Hepatocyte (in vitro differentiated cells): ENCODE measurements around the gene THBS2. TPM values are rescaled to one million over a fixed set of nuclear protein-coding genes. Genes with fewer than 3 reads are reported as not detected.

Experiments used
- DNase-seq: peaks from one replicate; pipeline ENCODE4 v3.0.0-alpha.2; 2016; ENCODE audit warnings: low spot score
- H2AFZ ChIP-seq: fragments of 200-600 bp; sonication (generic); 2 replicates; pipeline ENCODE4 v1.6.0; 2016; ENCODE audit warnings: antibody characterized with exemption, mild to moderate bottlenecking
- H3K27ac ChIP-seq: fragments of 200-600 bp; sonication (generic); 2 replicates; pipeline ENCODE4 v1.5.1; 2016; ENCODE audit warnings: mild to moderate bottlenecking
- H3K27me3 ChIP-seq: fragments of 200-600 bp; sonication (generic); 2 replicates; pipeline ENCODE4 v1.6.1; 2016
- H3K36me3 ChIP-seq: fragments of 200-600 bp; sonication (generic); replicated peaks from 2 replicates; pipeline ENCODE4 v1.5.1; 2016; ENCODE audit warnings: low read depth; ENCODE audit not compliant: insufficient read depth
- H3K4me1 ChIP-seq: fragments of 200-600 bp; sonication (generic); 2 replicates; pipeline ENCODE4 v1.5.1; 2016; ENCODE audit warnings: mild to moderate bottlenecking, moderate library complexity; ENCODE audit not compliant: insufficient read depth
- H3K4me2 ChIP-seq: fragments of 200-600 bp; sonication (generic); 2 replicates; pipeline ENCODE4 v1.6.0; 2016
- H3K4me3 ChIP-seq: fragments of 200-600 bp; sonication (generic); 2 replicates; pipeline ENCODE4 v1.5.1; 2016; ENCODE audit warnings: mild to moderate bottlenecking
- H3K79me2 ChIP-seq: fragments of 200-600 bp; sonication (generic); 2 replicates; pipeline ENCODE4 v1.6.0; 2017; ENCODE audit warnings: mild to moderate bottlenecking
- H3K9me2 ChIP-seq: fragments of 200-600 bp; sonication (generic); replicated peaks from 2 replicates; pipeline ENCODE4 v1.6.0; 2017; ENCODE audit warnings: mild to moderate bottlenecking; ENCODE audit not compliant: insufficient read depth
- H3K9me3 ChIP-seq: fragments of 200-600 bp; sonication (generic); 2 replicates; pipeline ENCODE4 v1.5.1; 2016; ENCODE audit warnings: low read depth, mild to moderate bottlenecking
- H4K20me1 ChIP-seq: fragments of 200-600 bp; sonication (generic); 2 replicates; pipeline ENCODE4 v1.6.0; 2016; ENCODE audit warnings: mild to moderate bottlenecking; ENCODE audit not compliant: insufficient read depth, poor library complexity, severe bottlenecking
- CTCF ChIP-seq: fragments of 200-600 bp; sonication (generic); IDR thresholded peaks from 2 replicates; pipeline ENCODE4 v1.5.1; 2016; ENCODE audit warnings: antibody characterized with exemption, mild to moderate bottlenecking; ENCODE audit not compliant: poor library complexity
- EZH2 ChIP-seq: fragments of 200-600 bp; sonication (generic); IDR thresholded peaks from 2 replicates; pipeline ENCODE4 v1.6.1; 2016; ENCODE audit warnings: antibody characterized with exemption, mild to moderate bottlenecking, borderline replicate concordance
- EZH2phosphoT487 ChIP-seq: fragments of 200-600 bp; sonication (generic); IDR thresholded peaks from one replicate; pipeline ENCODE4 v1.6.1; 2018; ENCODE audit warnings: antibody characterized with exemption, mild to moderate bottlenecking, low read depth, moderate library complexity; ENCODE audit not compliant: unreplicated experiment, severe bottlenecking
- WGBS: methylation state at CpG from one replicate; pipeline ENCODE4 v1.1.6; 2016; ENCODE audit warnings: low lambda C conversion rate; ENCODE audit errors: missing lambda C conversion rate; 5-methylcytosine and 5-hydroxymethylcytosine counted together
- polyA plus RNA-seq: library from polyadenylated mRNA; unstranded; fragments of >200 nt; fragmentation: Nextera tagmentation; extraction: Ambion mirVana; gene quantifications from 2 replicates; pipeline ENCODE4 v1.2.1, GENCODE V29; 2016
- total RNA-seq: library from RNA; depleted of rRNA; stranded (reverse); fragments of >200 nt; gene quantifications from 2 replicates; pipeline ENCODE4 v1.2.3, GENCODE V29; 2014

THBS2 gene
- total and polyA plus RNA-seq, 2 experiments from 2014 or later: 3.9 to 5.5 TPM

GRCh38 chr6:169239181-169239580 lies 14.5 kb downstream of the THBS2 start:
- Histone ChIP-seq H3K79me2 (no peaks in the 10 kb centered on the region), H3K9me3 (no peaks in the 10 kb centered on the region), H3K36me3 (no peaks in the 10 kb centered on the region), H2AFZ (no peak overlapping the region), H3K27me3 (no peaks in the 10 kb centered on the region), H3K4me1 (peaks cover 5% of the 10 kb centered on the region), H3K4me2 (no peak overlapping the region), H3K4me3 (no peak overlapping the region), H3K27ac (no peak overlapping the region), H4K20me1 (no peaks in the 10 kb centered on the region), H3K9me2 (no peaks in the 10 kb centered on the region)
- DNase-seq: no peak
- TF ChIP-seq CTCF (no peak), EZH2phosphoT487 (no peak), EZH2 (no peak)
- 84% methylated on average over 7 of the region's 7 CpGs for WGBS

GRCh38 chr6:169238766-169239165 lies 14.9 kb downstream of the THBS2 start:
- Histone ChIP-seq H3K9me2 (no peaks in the 10 kb centered on the region), H2AFZ (no peak overlapping the region), H3K4me3 (no peak overlapping the region), H3K27ac (no peak overlapping the region), H3K36me3 (no peaks in the 10 kb centered on the region), H3K9me3 (no peaks in the 10 kb centered on the region), H3K79me2 (no peaks in the 10 kb centered on the region), H3K4me2 (no peak overlapping the region), H3K4me1 (peaks cover 5% of the 10 kb centered on the region), H3K27me3 (no peaks in the 10 kb centered on the region), H4K20me1 (no peaks in the 10 kb centered on the region)
- TF ChIP-seq EZH2 (no peak), CTCF (no peak), EZH2phosphoT487 (no peak)
- WGBS: 90% methylated on average over 8 of the region's 8 CpGs
- DNase-seq: no peak

GRCh38 chr6:169237496-169238134 lies 16.0 kb downstream of the THBS2 start:
- no peak for TF ChIP-seq CTCF
- no peak for TF ChIP-seq EZH2
- no peak for TF ChIP-seq EZH2phosphoT487
- no peaks in the 10 kb centered on the region for H3K79me2 ChIP-seq

More at GRCh38 chr6:169237496-169238134, 16.0 kb downstream of the THBS2 start:
- Histone ChIP-seq H4K20me1 (no peaks in the 10 kb centered on the region), H3K9me3 (no peaks in the 10 kb centered on the region), H3K4me1 (no peaks in the 10 kb centered on the region), H3K27ac (no peak overlapping the region), H3K27me3 (no peaks in the 10 kb centered on the region), H2AFZ (no peak overlapping the region), H3K9me2 (no peaks in the 10 kb centered on the region), H3K36me3 (no peaks in the 10 kb centered on the region), H3K4me3 (no peak overlapping the region), H3K4me2 (no peak overlapping the region)
- 87% methylated on average over 25 of the region's 25 CpGs for WGBS
- DNase-seq: no peak
